Kidney tubule cell (primary cell): ENCODE results near the gene SHPK.

ENCODE experiments used
- DNase-seq: peaks from one replicate; pipeline ENCODE4 v3.0.0-alpha.2; 2018; ENCODE audit warnings: low spot score

SHPK gene, protein sequence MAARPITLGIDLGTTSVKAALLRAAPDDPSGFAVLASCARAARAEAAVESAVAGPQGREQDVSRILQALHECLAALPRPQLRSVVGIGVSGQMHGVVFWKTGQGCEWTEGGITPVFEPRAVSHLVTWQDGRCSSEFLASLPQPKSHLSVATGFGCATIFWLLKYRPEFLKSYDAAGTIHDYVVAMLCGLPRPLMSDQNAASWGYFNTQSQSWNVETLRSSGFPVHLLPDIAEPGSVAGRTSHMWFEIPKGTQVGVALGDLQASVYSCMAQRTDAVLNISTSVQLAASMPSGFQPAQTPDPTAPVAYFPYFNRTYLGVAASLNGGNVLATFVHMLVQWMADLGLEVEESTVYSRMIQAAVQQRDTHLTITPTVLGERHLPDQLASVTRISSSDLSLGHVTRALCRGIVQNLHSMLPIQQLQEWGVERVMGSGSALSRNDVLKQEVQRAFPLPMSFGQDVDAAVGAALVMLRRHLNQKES

DNA sequence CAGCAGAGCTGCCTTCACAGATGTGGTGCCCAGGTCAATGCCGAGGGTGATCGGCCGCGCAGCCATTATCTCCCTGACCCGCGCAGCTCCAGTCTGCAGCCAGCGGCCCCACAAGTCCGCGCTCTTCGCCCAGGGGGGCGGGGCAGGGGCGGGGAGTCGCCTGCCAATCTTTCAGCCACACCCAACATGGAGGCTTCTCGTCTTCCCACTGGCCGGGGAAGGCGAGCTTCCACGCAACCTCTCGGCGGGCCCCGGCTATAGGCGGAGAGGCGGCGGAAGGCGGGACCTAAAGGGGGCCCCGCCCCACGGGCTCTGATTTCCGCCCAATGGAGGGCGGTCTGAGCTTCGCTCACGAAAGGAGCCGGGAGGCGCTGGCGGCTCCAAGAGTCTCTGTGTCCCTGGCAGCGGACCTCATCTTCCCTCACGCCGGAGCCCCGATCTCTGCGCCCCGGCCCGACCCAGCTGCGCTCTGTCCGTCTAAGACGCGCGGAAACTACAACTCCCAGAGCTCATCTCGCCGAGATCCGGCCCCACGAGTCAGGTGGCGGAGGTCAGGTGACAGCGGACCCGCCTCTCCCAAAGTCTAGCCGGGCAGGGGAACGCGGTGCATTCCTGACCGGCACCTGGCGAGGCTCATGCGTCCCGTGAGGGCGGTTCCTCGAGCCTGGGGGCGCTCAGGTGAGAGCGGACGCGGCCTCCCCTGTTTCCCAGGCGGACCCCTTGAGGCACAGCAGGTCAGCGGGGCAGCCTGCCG lies at the start of gene SHPK, which contains the start of gene CTNS:
TSS of gene SHPK (minus strand) at position 97 of the 754 bp plus-strand sequence. CDS start at position 66, 31 bp downstream.
TSS of gene CTNS (plus strand) at position 607 of the 754 bp plus-strand sequence. CDS start 3,447 bp downstream, outside the sequence.
- peak; percentile 98 for DNase-seq

- no peak for DNase-seq
Measured at GRCh38 chr17:3685174-3685573, 49.1 kb upstream of the SHPK start.

GRCh38 chr17:3683054-3683511 lies 47.0 kb upstream of the SHPK start:
- peak; percentile 37 for DNase-seq

GRCh38 chr17:3682033-3682432 lies 46.0 kb upstream of the SHPK start:
- no peak for DNase-seq

DNA sequence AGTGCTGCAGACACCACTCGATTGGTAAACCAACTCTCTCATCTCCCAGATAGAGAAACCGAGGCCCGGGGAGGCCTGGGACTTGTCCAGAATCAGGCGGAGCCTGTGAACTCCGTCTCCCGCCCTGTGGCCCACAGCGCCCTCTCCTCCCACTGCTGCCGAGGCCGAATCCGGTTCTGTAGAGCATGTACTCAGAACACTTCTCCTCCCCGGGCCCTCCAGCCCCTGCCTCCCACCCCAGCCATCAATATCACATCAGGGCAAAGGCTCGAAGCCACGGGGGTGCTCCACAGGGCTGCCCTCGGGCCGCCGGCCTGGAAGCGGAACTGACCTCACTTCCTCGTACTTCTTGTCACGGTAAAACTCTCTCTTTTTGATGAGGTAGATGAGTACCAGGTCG lies 45.5 kb upstream of the SHPK start:
- DNase-seq: no peak

- no peak for DNase-seq
Measured at GRCh38 chr17:3681057-3681456, 45.0 kb upstream of the SHPK start.

- DNase-seq: no peak
Measured at GRCh38 chr17:3679531-3680126, 43.6 kb upstream of the SHPK start.

- no peak for DNase-seq
Measured at GRCh38 chr17:3678821-3679530, 42.9 kb upstream of the SHPK start.

DNA sequence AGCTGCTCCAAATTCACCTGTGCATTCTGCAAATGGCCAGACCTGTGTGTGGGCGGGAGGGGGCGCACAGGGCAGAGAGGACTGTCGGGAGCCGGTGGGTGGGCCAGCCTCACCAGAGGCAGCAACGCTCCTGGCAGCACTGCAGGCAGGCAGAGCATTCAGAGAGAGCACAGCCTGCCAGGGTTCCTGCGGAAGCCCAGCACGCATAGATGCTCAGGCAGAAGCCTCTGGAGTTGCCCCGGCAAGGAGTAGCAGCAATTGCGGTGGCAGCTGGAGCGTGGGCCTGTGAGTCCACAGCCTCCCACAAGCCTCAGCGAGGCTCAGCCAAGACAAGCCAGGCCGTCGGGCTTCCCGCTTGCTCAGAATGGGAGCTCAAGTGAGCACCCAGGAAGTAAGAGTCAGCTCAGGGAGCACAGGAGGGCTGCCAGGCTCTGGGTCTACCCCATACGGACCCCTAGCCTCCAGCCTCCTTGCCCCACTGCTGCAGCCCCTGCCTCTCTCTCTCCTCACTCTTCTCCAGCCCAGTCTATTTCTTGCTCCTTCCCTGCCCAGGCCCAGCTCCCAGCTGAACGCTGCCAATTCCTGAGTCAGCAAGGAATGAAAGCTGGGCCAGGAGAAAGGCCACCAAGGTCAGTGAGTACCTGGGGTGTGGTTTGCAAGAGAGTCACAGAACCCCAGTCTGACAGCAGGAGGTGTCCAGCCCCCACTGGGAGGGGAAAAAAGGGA lies 42.2 kb upstream of the SHPK start:
- peak; percentile 35 for DNase-seq

- no peak for DNase-seq
Measured at GRCh38 chr17:3675886-3676285, 39.8 kb upstream of the SHPK start.

DNA sequence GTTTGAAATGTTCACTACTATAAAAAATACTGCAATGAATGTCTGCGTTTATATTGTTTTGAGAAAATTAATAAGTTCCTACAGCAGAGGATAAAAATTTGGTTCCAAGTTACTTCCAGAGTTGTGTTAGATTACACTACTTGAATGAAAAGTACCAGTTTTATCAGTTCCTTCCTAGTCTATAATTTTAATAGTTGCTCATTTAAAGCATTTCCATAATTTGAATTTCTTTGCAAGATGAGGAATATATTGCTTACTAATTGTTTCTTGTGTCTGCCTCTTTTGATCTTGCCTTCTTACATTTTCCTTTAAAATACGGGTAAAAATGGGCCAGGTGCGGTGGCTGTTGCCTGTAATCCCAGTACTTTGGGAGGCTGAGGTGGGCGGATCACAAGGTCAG lies 36.5 kb upstream of the SHPK start:
- no peak for DNase-seq

DNA sequence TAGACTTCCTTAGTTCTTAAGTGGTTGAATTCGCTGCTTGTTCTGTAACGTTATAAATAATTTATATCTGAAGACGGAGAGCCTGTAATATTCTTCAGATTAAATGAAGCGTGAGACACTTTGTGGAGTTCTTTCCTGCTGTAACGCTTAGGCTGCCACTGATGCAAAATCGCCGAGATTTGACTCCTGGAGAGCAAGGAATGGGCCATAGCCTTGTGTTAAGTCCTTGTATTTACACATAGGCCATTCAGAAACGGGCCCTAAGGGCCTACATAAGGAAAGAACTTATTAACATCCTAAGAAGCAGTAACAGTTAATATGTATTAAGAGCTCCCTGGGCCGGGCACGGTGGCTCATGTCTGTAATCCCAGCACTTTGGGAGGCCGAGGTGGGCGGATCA lies 33.5 kb upstream of the SHPK start:
- DNase-seq: no peak

DNA sequence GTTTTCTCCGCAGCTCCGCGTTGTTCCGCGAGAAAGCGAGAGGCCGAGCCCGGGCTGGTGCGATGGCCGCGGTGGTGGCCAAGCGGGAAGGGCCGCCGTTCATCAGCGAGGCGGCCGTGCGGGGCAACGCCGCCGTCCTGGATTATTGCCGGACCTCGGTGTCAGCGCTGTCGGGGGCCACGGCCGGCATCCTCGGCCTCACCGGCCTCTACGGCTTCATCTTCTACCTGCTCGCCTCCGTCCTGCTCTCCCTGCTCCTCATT lies 33.0 kb upstream of the SHPK start:
- no peak for DNase-seq

- peak; percentile 98 for DNase-seq
Measured at GRCh38 chr17:3668279-3669084, 32.4 kb upstream of the SHPK start, which contains the start of the genes EMC6 and TAX1BP3. Gene EMC6, plus strand, starts transcription at chr17:3668812. Its CDS starts 335 bp downstream, at chr17:3669147. Gene TAX1BP3, minus strand, starts transcription at chr17:3668578. Its CDS starts 52 bp downstream, at chr17:3668526.

- peak; percentile 94 for DNase-seq
Measured at GRCh38 chr17:3667366-3668278, 31.6 kb upstream of the SHPK start.

DNA sequence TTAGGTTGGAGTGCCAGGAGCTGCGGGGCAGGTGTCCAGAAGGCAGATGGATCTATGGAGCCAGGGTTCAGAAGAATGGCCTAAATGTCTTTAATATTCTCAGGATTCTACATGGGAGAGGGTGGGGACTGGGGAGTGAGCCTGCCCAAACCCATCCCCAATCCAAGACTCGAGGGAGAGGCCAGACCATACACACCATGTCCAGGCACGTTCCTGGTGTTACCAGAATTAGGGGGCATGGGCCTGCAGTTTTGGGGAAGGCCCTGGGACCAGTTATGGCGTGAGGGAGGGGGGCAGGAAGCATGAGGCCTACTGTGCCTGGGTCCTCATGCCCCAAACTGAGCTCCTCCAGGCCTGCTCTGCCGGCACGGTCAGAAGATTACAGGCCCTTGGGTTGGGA lies 30.5 kb upstream of the SHPK start:
- DNase-seq: no peak

GRCh38 chr17:3665834-3666233 lies 29.8 kb upstream of the SHPK start:
- no peak for DNase-seq

DNA sequence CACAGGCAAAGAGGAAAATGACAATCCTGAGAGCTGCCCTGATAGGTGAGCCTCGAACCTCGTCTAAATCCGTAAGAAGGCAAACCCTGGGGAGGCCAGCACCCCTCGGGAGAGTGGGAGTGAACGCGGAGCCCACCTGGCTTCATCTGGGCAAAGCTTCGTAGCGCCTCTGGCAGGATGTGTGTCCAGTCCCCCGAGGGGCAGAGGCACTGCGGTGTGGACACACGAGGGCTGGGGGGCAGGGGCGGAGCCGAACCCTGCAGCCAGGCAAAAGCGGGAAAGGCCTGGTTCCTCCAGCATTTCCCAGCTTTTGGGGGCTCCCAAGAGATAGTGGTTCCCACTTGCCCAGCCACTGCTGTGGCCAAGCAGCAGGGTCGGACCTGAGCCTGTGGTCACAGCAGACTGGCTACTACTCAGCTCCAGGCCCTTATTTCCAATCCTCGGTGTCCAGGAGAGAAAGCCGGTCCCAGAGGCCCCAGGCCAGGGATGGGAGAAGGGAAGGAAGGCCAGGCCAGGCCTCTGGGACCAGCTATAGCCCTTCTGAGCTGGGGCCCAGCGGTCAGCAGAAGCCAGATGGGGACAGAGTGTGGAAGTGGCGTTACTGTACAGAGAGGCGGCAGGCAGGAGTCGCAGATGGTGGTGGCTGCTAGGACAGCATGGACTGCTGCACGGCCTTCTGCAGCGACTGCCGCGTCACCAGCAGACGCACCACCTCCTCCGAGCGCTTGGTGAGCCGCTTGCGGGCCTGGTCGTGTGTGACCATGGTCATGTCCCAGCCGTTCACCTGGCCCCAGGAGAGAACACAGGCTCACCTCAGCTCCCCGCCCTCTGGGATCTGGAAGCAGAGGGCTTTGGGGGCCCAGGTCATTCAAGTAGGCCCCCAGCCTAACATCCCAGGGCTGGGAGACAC lies 27.3 kb upstream of the SHPK start:
- no peak for DNase-seq
